AG10803 (cell line): ENCODE results near the gene PBX2.

Source experiments
- DNase-seq: peaks from one replicate; pipeline ENCODE4 v3.0.0; 2010; ENCODE audit warnings: low read depth
- H3K4me3 ChIP-seq: 2 replicates; pipeline ENCODE4 v1.5.1; 2011; ENCODE audit warnings: mild to moderate bottlenecking, low read length, control low read depth
- TF ChIP-seq, protein P1 (sequence below): conservative IDR thresholded peaks from 2 replicates; pipeline ENCODE4 v1.5.1; 2011; ENCODE audit warnings: mild to moderate bottlenecking, low read length, control low read depth, inconsistent platforms

PBX2 gene

DNA sequence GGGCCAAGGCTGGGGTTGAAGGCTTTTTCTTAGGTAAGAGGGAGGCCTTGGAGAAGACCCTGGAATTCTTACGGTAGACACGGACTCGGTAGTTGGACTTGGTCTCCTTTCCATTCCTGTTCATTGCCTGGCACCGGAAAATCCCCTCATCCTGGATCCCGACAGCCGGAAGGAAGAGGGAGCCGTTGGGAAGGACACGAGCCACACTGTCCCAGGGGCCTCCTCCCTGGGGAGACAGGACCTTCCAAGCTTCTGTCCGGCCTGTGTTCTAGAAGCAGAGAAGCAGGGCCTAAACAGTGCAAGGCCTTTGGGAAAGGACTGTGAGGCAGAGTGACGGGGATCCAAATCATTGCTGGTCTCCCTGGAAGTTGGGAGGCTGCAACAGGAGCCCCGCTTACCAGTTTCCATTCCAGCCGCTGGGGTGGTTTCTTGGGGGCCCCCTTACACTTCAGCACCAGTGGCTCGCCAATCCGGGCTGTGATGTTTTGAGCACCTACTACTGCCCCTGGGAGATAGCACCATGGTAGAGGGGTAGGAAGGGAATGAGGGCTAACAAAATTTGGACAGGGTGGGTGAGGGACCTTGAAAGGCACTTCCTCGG, 6.4 kb downstream of the PBX2 start:
- TF ChIP-seq, protein P1, sequence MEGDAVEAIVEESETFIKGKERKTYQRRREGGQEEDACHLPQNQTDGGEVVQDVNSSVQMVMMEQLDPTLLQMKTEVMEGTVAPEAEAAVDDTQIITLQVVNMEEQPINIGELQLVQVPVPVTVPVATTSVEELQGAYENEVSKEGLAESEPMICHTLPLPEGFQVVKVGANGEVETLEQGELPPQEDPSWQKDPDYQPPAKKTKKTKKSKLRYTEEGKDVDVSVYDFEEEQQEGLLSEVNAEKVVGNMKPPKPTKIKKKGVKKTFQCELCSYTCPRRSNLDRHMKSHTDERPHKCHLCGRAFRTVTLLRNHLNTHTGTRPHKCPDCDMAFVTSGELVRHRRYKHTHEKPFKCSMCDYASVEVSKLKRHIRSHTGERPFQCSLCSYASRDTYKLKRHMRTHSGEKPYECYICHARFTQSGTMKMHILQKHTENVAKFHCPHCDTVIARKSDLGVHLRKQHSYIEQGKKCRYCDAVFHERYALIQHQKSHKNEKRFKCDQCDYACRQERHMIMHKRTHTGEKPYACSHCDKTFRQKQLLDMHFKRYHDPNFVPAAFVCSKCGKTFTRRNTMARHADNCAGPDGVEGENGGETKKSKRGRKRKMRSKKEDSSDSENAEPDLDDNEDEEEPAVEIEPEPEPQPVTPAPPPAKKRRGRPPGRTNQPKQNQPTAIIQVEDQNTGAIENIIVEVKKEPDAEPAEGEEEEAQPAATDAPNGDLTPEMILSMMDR: no peak
- no peak for DNase-seq
- no peak overlapping the region for H3K4me3 ChIP-seq

DNA sequence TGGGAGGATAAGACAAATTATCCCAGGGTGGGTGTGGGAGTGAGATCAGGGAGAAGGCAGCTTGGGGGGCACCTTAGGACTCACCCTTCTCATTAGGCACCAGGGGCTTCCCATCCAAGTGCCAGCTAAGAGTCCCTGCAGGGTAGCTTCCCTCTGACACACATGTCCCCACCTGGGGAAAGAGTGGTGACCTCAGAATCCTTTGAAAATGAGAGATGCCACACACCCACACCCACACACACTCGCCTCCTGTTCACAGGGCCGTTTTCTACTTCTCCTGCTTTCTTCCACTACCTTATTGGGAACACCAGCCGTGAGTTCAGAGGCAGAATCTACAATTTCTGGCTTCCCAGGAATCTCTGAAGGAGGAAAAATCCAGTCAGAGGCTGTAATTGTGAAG, 7.0 kb downstream of the PBX2 start:
- TF ChIP-seq, protein P1: no peak
- DNase-seq: no peak
- no peak overlapping the region for H3K4me3 ChIP-seq

- no peak for DNase-seq
- no peak overlapping the region for H3K4me3 ChIP-seq
- TF ChIP-seq, protein P1: no peak
Measured at GRCh38 chr6:32182555-32182981, 7.4 kb downstream of the PBX2 start.

- TF ChIP-seq, protein P1: no peak
- no peak overlapping the region for H3K4me3 ChIP-seq
- no peak for DNase-seq
Measured at GRCh38 chr6:32181915-32182529, 8.0 kb downstream of the PBX2 start.

GRCh38 chr6:32181148-32181702, 8.8 kb downstream of the PBX2 start:
- H3K4me3 ChIP-seq: no peak overlapping the region
- TF ChIP-seq, protein P1: no peak
- no peak for DNase-seq

DNA sequence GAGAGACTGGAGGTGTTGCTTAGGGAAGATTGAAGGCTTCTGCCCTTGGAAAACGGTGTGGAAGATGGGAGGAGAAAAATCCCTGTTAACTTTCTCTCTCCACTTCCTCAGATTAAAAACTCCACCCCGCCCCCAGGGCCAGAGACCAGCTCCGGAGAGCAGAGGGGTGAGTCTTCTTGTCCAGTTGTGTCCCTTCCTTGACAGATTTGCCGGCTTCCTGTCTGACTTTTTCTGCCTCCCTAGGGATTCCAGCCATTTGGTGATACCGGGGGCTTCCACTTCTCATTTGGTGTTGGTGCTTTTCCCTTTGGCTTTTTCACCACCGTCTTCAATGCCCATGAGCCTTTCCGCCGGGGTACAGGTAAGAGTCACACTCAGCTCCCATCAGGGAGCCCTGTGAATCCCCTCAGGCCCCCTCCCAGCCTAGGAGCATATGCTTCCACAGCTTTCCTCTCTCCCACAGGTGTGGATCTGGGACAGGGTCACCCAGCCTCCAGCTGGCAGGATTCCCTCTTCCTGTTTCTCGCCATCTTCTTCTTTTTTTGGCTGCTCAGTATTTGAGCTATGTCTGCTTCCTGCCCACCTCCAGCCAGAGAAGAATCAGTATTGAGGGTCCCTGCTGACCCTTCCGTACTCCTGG, 10.1 kb downstream of the PBX2 start:
- TF ChIP-seq, protein P1: no peak
- no peak overlapping the region for H3K4me3 ChIP-seq
- no peak for DNase-seq
